Brain microvascular endothelial cell (primary cell): ENCODE measurements around the gene YDJC.

Experiments
- DNase-seq: peaks from one replicate; pipeline ENCODE4 v3.0.0-alpha.2; 2020
- H3K27ac ChIP-seq: fragments of 250-450 bp; sonication (Bioruptor Pico); 2 replicates; pipeline ENCODE4 v1.5.1; 2020; ENCODE audit warnings: mild to moderate bottlenecking, moderate library complexity
- H3K27me3 ChIP-seq: fragments of 250-450 bp; sonication (Bioruptor Pico); replicated peaks from 2 replicates; pipeline ENCODE4 v1.5.1; 2020; ENCODE audit warnings: mild to moderate bottlenecking
- H3K36me3 ChIP-seq: fragments of 250-450 bp; sonication (Bioruptor Pico); replicated peaks from 2 replicates; pipeline ENCODE4 v1.5.1; 2020; ENCODE audit warnings: mild to moderate bottlenecking
- H3K4me3 ChIP-seq: 2 replicates; pipeline ENCODE4 v1.5.1; 2011; ENCODE audit warnings: low read depth, mild to moderate bottlenecking, control low read depth, low read length, moderate library complexity
- CTCF ChIP-seq: IDR thresholded peaks from 2 replicates; pipeline ENCODE4 v1.5.1; 2011; ENCODE audit warnings: low read depth, mild to moderate bottlenecking, moderate library complexity, low read length, control low read depth, inconsistent platforms; ENCODE audit errors: missing control alignments
- in situ Hi-C: cut with HindIII; loops from 2 replicates; pipeline ENCODE4 v1.10.0; 2017; ENCODE audit warnings: low sequenced_read_pairs, low pct_ligation_motif_present

YDJC gene

GRCh38 chr22:21579474-21579851 is 50.4 kb downstream of the YDJC start:
- in situ Hi-C loops: no loop called here
- TF ChIP-seq CTCF: no peak

More at GRCh38 chr22:21579474-21579851, 50.4 kb downstream of the YDJC start:
- H3K36me3 ChIP-seq: peaks cover 12% of the 10 kb centered on the region
- H3K27me3 ChIP-seq: no peaks in the 10 kb centered on the region
- no peak overlapping the region for H3K4me3 ChIP-seq
- no peak for DNase-seq
- H3K27ac ChIP-seq: no peak overlapping the region
